ENCODE data around the gene EIF3F.

The EIF3F gene

GRCh38 chr11:8039530-8040260, 52.6 kb downstream of the EIF3F start:
- no peak for TF ChIP-seq CTCF (IDR thresholded peaks at IDR 0.05; ENCODE audit: low read depth, low read length)
- no peak for DNase-seq (ENCODE audit: extremely low read depth, low read depth)

GRCh38 chr11:8040261-8040920, 53.3 kb downstream of the EIF3F start:
- DNase-seq (ENCODE audit: extremely low read depth, low read depth): no peak
- TF ChIP-seq CTCF (IDR thresholded peaks at IDR 0.05; ENCODE audit: low read depth, low read length): no peak

- no peak for DNase-seq (ENCODE audit: extremely low read depth, low read depth)
- TF ChIP-seq CTCF (IDR thresholded peaks at IDR 0.05; ENCODE audit: low read depth, low read length): no peak
Measured at GRCh38 chr11:8040921-8041285, 53.8 kb downstream of the EIF3F start.

- DNase-seq (ENCODE audit: extremely low read depth, low read depth): no peak
- no peak for TF ChIP-seq CTCF (IDR thresholded peaks at IDR 0.05; ENCODE audit: low read depth, low read length)
Measured at GRCh38 chr11:8041576-8041975, 54.4 kb downstream of the EIF3F start.

GRCh38 chr11:8043756-8044155, 56.6 kb downstream of the EIF3F start:
- no peak for DNase-seq (ENCODE audit: extremely low read depth, low read depth)
- TF ChIP-seq CTCF (IDR thresholded peaks at IDR 0.05; ENCODE audit: low read depth, low read length): no peak

- TF ChIP-seq CTCF (IDR thresholded peaks at IDR 0.05; ENCODE audit: low read depth, low read length): no peak
- no peak for DNase-seq (ENCODE audit: extremely low read depth, low read depth)
Measured at GRCh38 chr11:8045839-8046238, 58.7 kb downstream of the EIF3F start.

- no peak for DNase-seq (ENCODE audit: extremely low read depth, low read depth)
- no peak for TF ChIP-seq CTCF (IDR thresholded peaks at IDR 0.05; ENCODE audit: low read depth, low read length)
Measured at GRCh38 chr11:8047382-8047781, 60.2 kb downstream of the EIF3F start.
